Inflammatory macrophage (primary cell): ENCODE measurements around the gene THRB.

Source experiments
- DNase-seq, 2 donors: peaks; one replicate each; pipeline ENCODE4 v3.0.0-alpha.2; 2020 to 2022

THRB gene

DNA sequence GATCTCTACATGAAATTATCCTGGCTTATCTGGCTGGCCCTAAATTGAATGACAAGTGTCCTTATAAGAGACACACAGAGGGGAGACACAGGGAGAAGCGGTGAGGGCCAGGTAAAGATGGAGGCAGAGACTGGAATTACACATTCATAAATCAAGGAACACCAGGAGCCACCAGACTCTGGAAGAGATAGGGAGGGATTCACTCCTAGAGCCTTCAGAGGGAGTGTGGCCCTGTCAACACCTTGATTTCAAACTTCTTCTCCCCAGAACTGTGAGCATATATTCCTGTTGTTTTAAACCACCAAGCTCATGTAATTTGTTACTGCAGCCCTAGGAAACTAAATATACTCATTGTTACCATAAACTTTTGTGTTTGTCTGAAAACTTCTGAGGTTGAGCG lies 193.7 kb downstream of the THRB start:
- no peak for DNase-seq

DNA sequence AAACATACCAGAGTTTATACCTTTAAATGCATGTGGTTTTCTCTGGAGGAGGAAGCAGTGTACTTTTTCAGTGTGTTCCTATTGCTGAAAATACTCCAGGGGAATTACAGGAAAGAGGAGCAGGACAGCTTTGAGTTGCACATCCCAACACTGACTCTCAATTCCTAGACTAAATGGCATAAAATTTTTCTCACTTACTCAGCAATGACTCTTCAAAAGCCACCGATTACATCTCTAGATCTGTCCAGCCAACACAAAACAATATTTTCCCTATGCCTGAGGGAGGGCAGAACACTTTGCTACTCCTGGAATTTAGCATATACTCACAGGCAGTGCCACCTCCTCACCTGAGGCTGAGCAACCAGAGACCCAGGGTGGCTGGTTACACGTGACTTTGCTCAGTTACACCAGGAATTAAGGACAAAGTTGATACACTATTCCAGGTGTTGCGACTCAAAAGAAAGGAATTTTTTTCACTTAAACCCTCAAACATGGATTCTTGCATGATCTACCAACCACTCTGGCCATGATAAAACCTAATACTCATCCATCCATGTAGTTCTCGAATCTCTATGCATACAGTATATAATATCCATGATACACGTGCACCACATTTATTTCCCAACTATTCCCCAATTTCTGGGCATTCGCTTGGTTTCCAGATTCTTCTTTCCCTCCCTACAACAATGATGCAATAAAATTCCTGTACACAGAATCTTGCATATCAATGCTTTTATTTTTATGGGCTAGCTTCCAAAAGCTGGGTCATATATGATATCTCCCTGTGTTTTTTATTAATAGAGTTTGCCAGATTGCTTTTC lies 194.6 kb downstream of the THRB start:
- no peak for DNase-seq

GRCh38 chr3:24299246-24299805 lies 195.3 kb downstream of the THRB start:
- no peak for DNase-seq

- no peak for DNase-seq
Observed at GRCh38 chr3:24296441-24297205, 198.0 kb downstream of the THRB start.

- DNase-seq = no peak
Observed at GRCh38 chr3:24294150-24294549, 200.5 kb downstream of the THRB start.

DNA sequence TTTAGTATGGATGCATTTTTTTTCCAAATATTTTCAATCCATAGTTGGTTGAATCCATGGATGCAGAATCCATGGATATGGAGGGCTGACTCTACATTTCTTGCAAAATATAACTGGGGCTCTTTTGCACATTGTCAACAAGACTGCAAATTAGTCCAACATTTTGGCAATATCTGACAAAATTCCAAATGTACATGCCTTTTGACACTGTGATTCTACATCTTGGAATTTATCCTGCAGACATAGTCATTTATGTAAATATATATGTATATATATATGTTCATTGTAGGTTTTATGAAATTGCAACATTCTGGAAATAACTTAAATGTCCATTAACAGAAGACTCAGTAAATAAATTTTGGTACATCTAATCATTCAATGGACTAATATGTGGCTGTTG lies 203.0 kb downstream of the THRB start:
- no peak for DNase-seq

DNA sequence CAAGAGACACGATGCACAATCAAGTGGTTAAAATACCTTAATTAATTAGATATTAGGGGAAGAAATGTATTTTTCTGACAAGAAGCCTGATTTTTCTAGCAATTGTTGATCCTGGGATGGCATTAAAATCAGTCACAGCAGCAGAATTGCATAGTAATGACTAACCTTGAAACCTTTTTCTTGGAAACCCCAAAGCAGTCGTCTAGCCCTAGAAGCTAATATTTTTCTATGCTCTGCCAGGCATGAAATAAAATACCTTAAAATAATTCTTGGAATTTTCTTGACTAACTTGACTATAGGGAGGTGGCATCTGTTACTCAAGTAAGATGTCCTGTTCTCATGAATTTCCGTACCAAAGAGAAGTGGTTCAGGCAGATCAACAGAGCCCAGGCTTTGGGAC lies 204.1 kb downstream of the THRB start:
- no peak for DNase-seq

DNA sequence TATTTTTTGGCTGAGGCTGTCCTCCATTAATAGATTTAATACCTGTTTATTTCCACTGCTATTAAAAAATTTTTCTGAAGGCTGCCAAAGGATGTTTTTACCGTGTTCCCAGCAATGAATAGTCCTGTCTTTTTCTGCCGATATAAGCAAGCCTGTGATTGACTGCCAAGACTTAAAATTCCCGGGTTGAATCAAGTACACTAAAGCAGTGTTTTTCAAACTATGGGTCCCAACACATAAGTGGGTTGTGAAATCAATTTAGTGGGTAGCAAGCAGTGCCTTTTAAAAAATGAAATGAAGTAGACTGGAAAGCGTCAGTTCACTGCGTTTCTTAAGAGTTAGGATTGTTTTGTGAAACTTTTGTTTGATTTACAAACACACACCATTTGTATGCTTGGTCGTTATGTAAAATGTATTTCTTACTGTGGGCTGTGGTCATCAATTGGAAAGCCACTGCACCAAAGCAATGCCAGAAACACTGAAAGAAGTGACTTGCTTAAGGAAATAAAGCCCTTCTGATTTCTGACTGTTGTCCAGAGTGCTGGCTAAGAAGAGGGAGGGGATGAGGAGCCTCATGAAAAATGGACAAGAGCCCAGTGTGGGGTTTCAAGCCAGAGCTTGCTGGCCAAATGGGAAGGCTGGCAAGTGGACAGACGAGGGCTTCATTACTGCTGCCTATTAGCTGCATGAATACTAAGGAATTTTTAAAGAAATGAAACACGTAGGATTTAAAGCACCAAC lies 206.0 kb downstream of the THRB start:
- DNase-seq = no peak

DNA sequence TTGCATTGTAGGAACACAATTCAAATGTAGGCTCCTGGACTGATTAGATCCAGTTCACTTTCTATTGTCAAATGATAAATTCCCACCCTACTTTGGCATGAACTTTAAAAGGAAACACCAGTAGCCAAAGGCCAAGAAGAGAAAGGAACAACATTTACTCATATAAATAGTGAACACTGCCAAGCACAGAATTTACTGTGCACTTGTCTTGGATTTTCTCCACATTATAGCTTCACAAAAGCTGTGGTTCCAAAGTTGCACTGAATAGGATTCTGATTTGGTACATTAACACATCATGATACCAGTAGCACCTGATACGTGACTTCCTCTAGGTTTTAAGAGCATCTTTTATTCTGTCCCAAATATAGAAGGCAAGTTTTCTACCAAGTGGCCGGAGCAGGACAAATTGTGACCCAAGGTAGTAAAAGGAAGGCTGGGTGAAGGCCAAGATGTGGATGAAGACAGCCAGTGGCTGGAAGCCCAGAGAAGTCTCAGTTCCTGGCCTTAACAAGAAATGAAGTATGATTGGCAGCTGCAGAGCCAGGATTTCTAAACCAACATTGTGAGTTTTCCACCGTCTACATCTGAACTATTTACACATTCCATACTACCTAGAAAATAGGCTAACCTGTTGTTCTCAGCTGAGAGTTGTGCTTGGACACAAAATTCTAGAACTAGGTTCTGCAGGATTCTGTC lies 206.7 kb downstream of the THRB start:
- no peak for DNase-seq

DNA sequence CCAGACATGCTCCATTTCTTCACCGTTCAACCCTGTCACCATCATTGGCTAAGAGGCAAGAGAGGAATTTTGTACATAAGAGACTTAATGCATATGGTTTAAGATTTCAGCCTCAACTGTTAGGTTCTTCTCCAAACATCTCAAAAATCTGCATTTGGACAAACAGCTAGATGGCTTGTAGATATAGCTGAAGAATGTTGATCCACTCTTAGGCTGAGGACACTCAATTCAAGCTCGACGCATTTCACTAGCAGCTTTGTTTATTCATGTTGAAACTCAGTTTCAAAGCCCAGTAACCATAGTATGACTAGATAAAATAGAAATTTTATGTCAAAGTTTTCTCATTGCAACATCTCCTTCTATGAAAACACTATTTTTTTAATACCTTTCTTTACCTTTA lies 208.2 kb downstream of the THRB start:
- DNase-seq = no peak

DNA sequence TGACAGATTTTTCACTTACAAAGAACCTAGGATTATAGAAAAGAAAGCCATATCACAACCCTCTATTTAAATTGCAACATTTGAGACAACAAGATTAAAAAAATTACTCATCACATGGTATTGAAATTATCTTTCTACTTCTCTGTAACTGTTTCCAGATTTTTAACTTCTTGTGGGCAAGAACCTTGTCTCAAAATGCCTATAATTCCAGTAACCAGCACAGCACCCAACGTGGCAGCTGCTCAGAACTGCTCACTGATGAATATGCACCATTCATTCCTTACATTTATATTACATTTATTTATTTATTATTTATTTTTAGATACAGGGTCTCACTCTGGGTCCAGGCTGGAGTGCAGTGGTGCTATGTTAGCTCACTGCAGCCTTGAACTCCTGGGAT lies 216.1 kb downstream of the THRB start:
- DNase-seq = no peak

- no peak for DNase-seq
Observed at GRCh38 chr3:24273491-24273890, 221.2 kb downstream of the THRB start.

- DNase-seq = no peak
Observed at GRCh38 chr3:24272875-24273274, 221.8 kb downstream of the THRB start.

DNA sequence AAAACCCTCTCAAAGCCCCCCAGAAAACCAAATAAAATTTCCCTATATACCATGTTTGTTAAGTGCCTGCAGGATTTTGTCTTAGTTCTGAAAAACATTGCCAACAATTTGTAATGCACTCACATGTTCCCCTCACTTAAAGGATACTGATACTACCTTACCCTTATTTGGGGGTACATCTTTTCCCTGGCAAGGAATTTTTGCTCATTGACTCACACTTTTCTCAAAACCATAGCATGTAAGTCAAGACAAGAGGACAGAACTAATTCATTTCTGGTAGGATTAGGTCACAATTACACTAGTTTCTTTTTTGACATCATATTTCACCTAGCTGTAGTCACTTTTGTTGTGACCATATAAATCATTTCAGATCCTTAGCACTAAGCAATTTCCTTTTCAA lies 222.2 kb downstream of the THRB start:
- no peak for DNase-seq

GRCh38 chr3:24271228-24271627 lies 223.4 kb downstream of the THRB start:
- no peak for DNase-seq

- DNase-seq = no peak
Observed at GRCh38 chr3:24270744-24271143, 223.9 kb downstream of the THRB start.

DNA sequence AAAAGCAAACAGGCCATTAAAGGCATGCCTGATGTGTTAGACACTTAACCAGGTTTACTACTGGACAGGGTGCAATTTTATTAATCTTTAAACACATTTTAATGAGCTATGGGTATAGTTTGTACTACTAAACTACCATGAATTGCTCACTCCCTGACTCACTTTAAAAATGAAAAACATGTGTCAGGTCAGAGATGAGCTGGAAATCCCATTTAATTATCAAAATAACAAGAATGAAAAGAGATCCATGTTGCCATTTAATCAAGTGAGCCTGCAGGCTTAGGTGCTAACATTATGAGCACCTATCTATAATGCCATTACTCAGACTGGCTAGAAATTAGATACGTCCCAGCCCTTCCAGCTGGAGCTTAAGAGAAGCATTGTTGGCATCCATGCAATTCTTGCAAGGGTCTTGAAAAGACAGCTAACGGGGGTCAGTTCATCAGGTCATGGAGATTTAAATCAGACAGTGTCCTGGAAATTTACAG lies 224.4 kb downstream of the THRB start:
- no peak for DNase-seq

DNA sequence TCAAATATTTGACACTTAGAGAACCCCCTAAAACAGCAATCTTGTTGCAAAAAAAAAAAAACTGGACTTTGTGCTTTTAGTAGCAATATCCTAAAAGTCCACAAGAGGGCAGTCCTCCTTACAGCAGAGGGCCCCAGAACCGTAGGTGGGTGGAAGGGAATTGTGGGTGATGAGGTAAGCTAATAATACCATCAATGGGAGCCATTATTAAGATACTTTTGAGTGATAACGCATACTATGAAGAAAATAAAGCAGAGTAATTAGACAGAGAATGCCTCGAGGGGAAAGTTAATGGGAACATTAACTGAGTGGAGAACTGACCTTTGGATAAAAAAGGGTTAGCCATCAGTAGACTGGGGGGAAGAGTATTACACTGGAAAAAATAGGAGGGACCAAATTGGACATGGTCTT lies 229.9 kb downstream of the THRB start:
- DNase-seq = peak; percentile 55 to 61

DNA sequence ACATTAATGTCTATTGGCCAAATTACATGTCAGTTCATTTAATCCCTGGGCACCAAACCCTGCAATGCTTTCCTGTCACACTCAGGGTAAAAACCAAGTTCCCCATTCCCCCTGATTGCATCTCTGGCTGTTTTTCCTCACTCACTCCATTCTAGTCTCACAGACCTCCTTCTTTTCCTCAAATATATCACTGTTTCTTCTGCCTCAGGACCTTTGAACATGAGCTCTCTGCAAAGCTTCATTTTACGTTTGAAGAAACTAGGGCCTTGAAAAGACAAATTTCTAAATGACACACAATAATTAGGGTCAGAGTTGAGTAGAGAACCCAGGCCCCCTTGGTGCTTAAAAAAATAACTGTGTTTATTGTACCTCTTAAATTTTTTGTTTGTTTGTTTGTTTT lies 230.6 kb downstream of the THRB start:
- DNase-seq = no peak

- no peak for DNase-seq
Observed at GRCh38 chr3:24263069-24263668, 231.5 kb downstream of the THRB start.

DNA sequence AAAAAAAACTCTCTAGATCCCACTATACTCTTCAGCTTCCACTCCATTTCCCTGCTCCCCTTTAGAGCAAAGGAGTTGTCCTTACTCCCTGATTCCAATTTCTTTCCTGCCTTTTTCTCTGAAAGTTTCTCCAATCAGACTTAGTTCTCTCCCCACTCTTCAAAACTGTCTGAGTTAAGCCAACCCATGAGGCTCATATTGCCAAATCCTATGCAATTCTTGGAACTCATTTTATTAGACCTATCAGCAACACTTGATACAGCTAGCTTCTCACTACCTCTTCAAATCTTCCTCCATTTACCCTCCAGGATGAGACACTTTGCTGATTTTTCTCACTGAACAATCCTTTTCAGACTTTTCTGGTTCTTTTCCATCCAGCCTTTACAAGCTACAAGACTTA lies 233.1 kb downstream of the THRB start:
- DNase-seq = no peak
